Measurements from ENCODE around the gene BRSK2. TPM values are rescaled to one million over a fixed set of nuclear protein-coding genes. Genes with fewer than 3 reads are reported as not detected.
"Not testable (repeated sequence)": the region's sequence is repeated elsewhere in the genome, so short reads cannot be mapped to it uniquely, and the experiment has no call there.

Gene BRSK2
- 0.36 TPM in 1 of 2 replicates, not detected in the other for total RNA-seq (ENCODE audit: low replicate concordance)

GRCh38 chr11:1389932-1390568, at the start of gene BRSK2:
Gene BRSK2 (plus strand): TSS chr11:1389934. CDS start chr11:1390285, 351 bp downstream.
- TF ChIP-seq CTCF (IDR thresholded peaks at IDR 0.05; ENCODE audit: insufficient read depth, low read length), result no peak
- no peak for DNase-seq (ENCODE audit: low read depth)
- peak within 1 kb of the TSS; percentile 64 for H3K4me3 ChIP-seq (ENCODE audit: low read depth, low read length)

- no peak for DNase-seq (ENCODE audit: low read depth)
- no peak for TF ChIP-seq CTCF (IDR thresholded peaks at IDR 0.05; ENCODE audit: insufficient read depth, low read length)
- H3K4me3 ChIP-seq (ENCODE audit: low read depth, low read length), result no peak overlapping the region
Observed at GRCh38 chr11:1340111-1340510, 49.6 kb upstream of the BRSK2 start.

GRCh38 chr11:1341226-1341625, 48.5 kb upstream of the BRSK2 start:
- DNase-seq (ENCODE audit: low read depth); H3K4me3 ChIP-seq (ENCODE audit: low read depth, low read length): not testable (repeated sequence)

DNA sequence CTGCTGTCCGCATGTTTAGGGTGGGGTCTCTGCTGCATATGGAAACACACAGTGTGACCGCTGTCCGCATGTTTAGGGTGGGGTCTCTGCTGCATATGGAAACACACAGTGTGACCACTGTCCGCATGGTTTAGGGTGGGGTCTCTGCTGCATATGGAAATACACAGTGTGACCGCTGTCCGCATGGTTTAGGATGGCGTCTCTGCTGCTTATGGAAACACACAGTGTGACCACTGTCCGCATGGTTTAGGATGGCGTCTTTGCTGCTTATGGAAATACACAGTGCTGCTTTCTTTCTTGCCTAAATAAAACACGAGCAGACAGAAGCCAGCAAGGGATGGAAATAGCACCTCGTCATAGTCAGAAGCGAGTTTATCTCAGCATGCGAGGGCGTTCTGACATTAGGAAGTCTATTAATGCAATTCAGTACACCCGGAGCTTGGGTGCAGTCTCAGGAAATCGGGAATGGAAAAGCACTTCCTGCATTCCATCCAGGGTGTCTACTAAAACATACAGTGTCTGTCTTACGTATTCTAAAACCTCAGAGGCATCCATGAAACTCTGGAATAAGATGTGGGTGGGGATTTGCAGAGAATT, 47.7 kb upstream of the BRSK2 start:
- peak; percentile 56 for DNase-seq (ENCODE audit: low read depth)
- H3K4me3 ChIP-seq (ENCODE audit: low read depth, low read length), result no peak overlapping the region
- no peak for TF ChIP-seq CTCF (IDR thresholded peaks at IDR 0.05; ENCODE audit: insufficient read depth, low read length)

GRCh38 chr11:1342946-1343345, 46.8 kb upstream of the BRSK2 start:
- DNase-seq (ENCODE audit: low read depth), result no peak
- no peak for TF ChIP-seq CTCF (IDR thresholded peaks at IDR 0.05; ENCODE audit: insufficient read depth, low read length)
- no peak overlapping the region for H3K4me3 ChIP-seq (ENCODE audit: low read depth, low read length)

DNA sequence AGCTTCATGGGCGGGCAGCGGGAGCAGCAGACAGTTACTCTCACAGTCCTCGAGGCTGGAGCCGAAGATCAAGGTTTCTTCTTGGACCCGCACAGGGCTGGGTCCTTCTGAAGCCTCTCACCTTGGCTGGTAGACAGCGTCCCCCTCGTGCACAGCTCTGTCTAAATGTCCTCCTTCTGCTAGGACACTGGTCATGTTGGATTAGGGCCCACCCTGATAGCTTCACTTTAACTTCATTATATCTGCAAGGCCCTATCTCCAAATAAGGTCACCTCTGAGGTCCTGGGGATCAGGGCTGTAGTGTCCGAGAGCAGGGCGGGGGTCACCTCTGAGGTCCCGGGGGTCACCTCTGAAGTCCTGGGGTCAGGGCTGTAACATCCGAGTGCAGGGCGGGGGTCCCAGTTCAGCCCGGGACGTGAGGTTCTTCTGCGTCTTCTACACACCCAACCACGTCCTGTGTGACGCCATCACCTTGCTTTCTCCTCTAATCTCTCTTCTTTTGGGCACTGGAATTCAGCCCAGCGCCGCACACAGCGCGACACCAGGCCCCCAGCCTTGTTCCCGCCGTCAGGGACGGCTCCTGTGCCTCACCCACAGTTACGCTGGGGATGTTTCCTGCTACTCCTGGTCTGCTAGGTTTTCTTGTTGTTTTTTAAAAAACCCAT, 46.2 kb upstream of the BRSK2 start:
- DNase-seq (ENCODE audit: low read depth), result no peak
- H3K4me3 ChIP-seq (ENCODE audit: low read depth, low read length), result no peak overlapping the region
- no peak for TF ChIP-seq CTCF (IDR thresholded peaks at IDR 0.05; ENCODE audit: insufficient read depth, low read length)

DNA sequence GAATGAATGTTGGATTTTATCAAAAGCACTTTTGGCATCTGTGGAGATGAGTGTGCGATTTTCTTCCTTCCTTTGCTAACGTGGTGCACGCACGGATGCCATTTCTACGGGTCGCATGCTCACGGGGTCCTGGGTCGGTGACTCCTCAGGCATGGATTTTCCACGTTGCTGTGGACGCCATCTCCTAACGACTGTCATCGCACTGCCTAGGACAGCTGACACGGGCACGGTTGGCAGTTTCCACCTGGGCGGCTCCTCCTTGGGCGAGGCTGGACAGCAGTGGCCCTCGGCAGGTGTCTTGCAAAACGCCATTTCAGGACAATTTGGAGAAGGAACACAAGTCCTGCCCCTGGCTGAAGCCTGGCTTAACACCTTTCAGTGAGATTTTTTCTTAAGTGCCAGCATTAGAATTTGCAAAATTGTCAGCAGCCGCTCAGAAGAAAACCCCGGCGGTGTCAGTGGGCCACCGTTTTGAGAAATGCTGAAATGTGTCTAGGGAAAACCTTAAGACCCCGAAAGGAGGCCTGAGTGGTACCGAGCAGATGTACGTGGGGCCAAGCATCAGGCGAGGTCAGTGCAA, 45.6 kb upstream of the BRSK2 start:
- no peak for TF ChIP-seq CTCF (IDR thresholded peaks at IDR 0.05; ENCODE audit: insufficient read depth, low read length)
- DNase-seq (ENCODE audit: low read depth), result no peak
- no peak overlapping the region for H3K4me3 ChIP-seq (ENCODE audit: low read depth, low read length)
